ENCODE data around the gene STX11.

GRCh38 chr6:144195671-144196270, 45.5 kb downstream of the STX11 start:
- TF ChIP-seq, protein P1, sequence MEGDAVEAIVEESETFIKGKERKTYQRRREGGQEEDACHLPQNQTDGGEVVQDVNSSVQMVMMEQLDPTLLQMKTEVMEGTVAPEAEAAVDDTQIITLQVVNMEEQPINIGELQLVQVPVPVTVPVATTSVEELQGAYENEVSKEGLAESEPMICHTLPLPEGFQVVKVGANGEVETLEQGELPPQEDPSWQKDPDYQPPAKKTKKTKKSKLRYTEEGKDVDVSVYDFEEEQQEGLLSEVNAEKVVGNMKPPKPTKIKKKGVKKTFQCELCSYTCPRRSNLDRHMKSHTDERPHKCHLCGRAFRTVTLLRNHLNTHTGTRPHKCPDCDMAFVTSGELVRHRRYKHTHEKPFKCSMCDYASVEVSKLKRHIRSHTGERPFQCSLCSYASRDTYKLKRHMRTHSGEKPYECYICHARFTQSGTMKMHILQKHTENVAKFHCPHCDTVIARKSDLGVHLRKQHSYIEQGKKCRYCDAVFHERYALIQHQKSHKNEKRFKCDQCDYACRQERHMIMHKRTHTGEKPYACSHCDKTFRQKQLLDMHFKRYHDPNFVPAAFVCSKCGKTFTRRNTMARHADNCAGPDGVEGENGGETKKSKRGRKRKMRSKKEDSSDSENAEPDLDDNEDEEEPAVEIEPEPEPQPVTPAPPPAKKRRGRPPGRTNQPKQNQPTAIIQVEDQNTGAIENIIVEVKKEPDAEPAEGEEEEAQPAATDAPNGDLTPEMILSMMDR (IDR thresholded peaks at IDR 0.05; ENCODE audit: low read depth, low read length, poor library complexity, severe bottlenecking): no peak
- TF ChIP-seq EZH2phosphoT487 (IDR thresholded peaks at IDR 0.05; ENCODE audit: borderline replicate concordance, low read length): no peak
